ENCODE results near the gene SLBP.

SLBP gene

DNA sequence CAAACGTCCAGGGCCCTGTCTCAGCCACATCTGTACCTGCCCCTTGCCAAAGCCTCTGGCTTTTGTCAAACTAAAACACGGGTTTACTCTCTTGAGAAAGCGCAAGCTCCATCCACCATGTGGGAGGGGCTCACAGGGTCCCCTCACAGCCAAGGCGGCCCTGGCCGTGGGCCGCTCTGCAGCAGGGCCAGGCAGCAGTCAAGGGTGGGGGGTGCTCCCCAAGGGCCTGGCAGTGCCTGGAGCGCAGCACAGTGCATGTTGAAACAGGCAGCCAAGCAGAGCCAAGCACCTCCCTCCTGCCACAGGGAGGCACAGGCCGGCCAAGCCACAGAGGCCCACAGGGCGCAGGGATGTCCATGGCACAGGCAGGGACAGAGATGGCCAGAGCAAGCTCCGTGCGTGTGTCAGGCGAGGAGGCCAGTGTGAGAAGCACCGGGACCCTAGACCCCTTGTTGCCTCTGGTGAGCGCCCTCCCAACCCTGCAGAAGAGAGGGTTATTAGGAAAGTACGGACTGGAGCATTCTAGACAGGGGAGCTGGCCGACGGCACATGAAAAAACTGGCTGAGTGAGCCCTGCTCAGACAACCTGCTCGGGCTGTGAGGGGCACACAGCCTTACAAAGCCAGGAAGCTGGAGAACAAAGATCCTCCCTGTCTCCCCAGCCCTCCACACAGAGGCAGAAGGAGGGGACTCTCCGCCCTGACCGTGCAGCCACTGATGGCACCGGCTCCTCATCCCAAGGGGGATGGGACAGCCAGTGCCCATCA is 67.0 kb downstream of the SLBP start:
- FAIRE-seq: no peak

DNA sequence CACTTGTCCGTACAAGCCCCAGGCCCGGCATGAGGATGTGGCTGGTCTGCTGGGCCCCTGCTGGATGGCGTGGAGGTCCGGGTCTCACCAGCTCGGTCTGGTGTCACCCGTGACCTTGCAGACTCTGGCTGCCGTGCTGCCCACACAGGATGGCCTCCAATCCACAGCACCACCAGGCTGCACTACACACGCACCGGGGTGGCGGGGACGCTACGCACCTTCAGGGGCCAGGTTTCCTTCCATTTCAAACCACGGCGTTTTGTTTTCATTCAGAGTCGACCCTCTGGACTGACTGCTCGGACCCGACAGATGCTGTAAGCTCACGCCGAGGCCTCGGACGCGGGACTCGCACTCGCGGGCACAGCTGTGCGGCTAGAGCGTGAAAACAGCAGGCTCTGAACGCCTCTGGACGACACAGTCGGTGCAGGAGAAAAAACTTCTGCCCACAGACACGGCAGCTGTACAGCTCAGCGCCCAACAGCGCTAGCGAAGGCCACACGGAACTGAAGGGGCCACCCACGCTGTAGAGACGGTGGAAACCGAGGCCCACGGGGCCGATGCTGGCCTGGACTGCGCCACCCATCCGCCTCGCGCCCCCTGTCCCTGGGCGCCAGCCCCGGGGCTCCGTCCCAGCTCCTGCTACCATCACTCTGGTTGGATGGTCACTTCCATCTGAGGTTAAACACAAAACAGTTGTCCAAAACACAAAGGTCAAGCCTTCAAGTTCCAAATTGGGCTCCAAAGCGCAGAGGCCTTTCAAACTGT is 68.0 kb downstream of the SLBP start:
- no peak for FAIRE-seq
